Measurements from ENCODE around the gene NTRK1. TPM values are rescaled to one million over a fixed set of nuclear protein-coding genes. Genes with fewer than 3 reads are reported as not detected.

NTRK1 gene
- total and polyA plus RNA-seq, 2 of the 13 experiments (the other 11 are each of a cell fraction or from before 2014, with no cell fraction given), result not detected

DNA sequence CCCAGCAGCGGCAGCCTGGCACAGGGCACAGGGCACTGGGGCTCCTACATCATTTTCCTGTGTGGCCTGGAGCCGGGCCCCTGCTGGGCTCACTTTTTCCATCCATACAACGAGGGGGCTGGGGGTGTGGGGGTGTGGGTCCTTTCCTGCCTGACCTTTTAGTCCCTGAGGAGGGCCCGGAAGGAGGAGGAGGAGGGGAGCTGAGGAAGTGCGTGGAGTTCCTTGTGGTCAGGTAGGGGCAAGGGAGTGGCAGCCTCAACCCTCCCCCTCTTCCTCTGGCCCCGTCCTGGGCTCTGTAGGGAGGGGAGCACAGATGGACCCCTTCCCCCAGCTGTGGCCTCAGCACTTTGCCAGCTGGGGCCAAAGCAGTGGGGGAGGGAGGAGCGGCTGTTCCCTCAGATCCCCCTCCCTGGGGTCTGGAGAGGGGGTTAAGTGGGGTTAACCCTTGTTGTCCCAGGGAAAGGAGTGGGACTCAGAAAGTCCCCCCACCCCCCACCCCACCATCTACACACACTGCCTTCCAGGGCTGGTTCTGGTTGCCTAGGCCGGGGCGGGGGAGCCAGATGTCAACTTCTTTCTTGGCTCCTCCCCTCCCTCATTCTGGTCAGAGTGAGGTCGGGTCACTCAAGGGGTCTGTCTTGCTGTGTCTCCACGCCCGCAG, 5.7 kb downstream of the NTRK1 start:
- TF ChIP-seq SAP130 (CRISPR knock-in tag; IDR thresholded peaks at IDR 0.05; ENCODE audit: low read depth) (no peak), ZNF484 (CRISPR knock-in tag; IDR thresholded peaks at IDR 0.05; ENCODE audit: borderline replicate concordance, low read depth) (no peak), ZBTB1 (CRISPR knock-in tag; IDR thresholded peaks at IDR 0.05; ENCODE audit: borderline replicate concordance) (no peak), ZNF768 (CRISPR knock-in tag; IDR thresholded peaks at IDR 0.05) (peak; percentile 0; the same call in 1 of the 2 replicates), HOXA7 (CRISPR knock-in tag; IDR thresholded peaks at IDR 0.05) (no peak)
- no peaks in the 10 kb centered on the region for H4K20me1 ChIP-seq (ENCODE audit: insufficient read depth, low read length)
- no peak overlapping the region for H3K27ac ChIP-seq (ENCODE audit: extremely low read length, insufficient read depth, low read length)
- ChIA-PET CTCF (ENCODE audit: low intra/inter-chr PET ratio, low total read pairs) (no interaction called here), POLR2A (no interaction called here)
- ATAC-seq (no peak), DNase-seq (ENCODE audit: low spot score) (no peak), FAIRE-seq (no peak)
- no peaks in the 10 kb centered on the region for H3K79me2 ChIP-seq (ENCODE audit: insufficient read depth, low read length)
- H3K27me3 ChIP-seq (ENCODE audit: control insufficient read depth in 1 of 2, insufficient read depth in 2 of 2, low read length in 2 of 2), result peaks cover 11 to 70% of the 10 kb centered on the region in 2 experiments
- H3K4me1 ChIP-seq (ENCODE audit: insufficient read depth, low read length), result no peaks in the 10 kb centered on the region
- H3K9me3 ChIP-seq (ENCODE audit: low read length), result no peaks in the 10 kb centered on the region
- H3K4me2 ChIP-seq (ENCODE audit: low read depth, low read length), result no peak overlapping the region
- no peaks in the 10 kb centered on the region for H3K36me3 ChIP-seq (replicated peaks in 1 of 2; ENCODE audit: control insufficient read depth in 1 of 2, insufficient read depth in 2 of 2, low read length in 2 of 2)
- no TSS peak for BruUV-seq (replicated peaks)
- H3K4me3 ChIP-seq (replicated peaks in 1 of 3; ENCODE audit: insufficient read depth in 1 of 3, low read depth in 2 of 3, low read length in 3 of 3), result no peak overlapping the region
- no peak overlapping the region for H2AFZ ChIP-seq (ENCODE audit: low read length)
- in situ Hi-C loops (cut with HindIII; ENCODE audit: extremely low pct_ligation_motif_present, low pct_unique_long_range_greater_than_20kb), result loop anchor here (10.0 kb wide), 1 partner anchor 172 kb away; no protein-coding TSS in a partner anchor
- intact Hi-C loops (cut with micrococcal nuclease; ENCODE audit: unreplicated experiment), result loop anchor here (10.0 kb wide), 1 partner anchor 72 kb away; no protein-coding TSS in a partner anchor
- no peak overlapping the region for H3K9ac ChIP-seq (ENCODE audit: insufficient read depth, low read depth, low read length)
- WGBS (ENCODE audit: low lambda C conversion rate), result 9% methylated on average over 5 of the region's 12 CpGs

- intact Hi-C loops (cut with micrococcal nuclease; ENCODE audit: unreplicated experiment) (loop anchor here (10.0 kb wide), 1 partner anchor 74 kb away; no protein-coding TSS in a partner anchor), in situ Hi-C loops (cut with HindIII; ENCODE audit: extremely low pct_ligation_motif_present, low pct_unique_long_range_greater_than_20kb) (loop anchor here (10.0 kb wide), 1 partner anchor 174 kb away; no protein-coding TSS in a partner anchor)
- no TSS peak for BruUV-seq (replicated peaks)
- no peak for FAIRE-seq
- ChIA-PET CTCF (ENCODE audit: low intra/inter-chr PET ratio, low total read pairs) (no interaction called here), POLR2A (no interaction called here)
- ATAC-seq, result peak; percentile 39; the same call in 2 of the 3 replicates
- H3K9ac ChIP-seq (ENCODE audit: insufficient read depth, low read depth, low read length), result no peak overlapping the region
- 35% methylated on average over 6 of the region's 13 CpGs for WGBS (ENCODE audit: low lambda C conversion rate)
- no peak for DNase-seq (ENCODE audit: low spot score)
- H3K27ac ChIP-seq (ENCODE audit: extremely low read length, insufficient read depth, low read length), result no peak overlapping the region
- H3K27me3 ChIP-seq (ENCODE audit: control insufficient read depth in 1 of 2, insufficient read depth in 2 of 2, low read length in 2 of 2), result peaks cover 5 to 56% of the 10 kb centered on the region in 2 experiments; a peak in 4 of 5 replicates
- H4K20me1 ChIP-seq (ENCODE audit: insufficient read depth, low read length), result no peaks in the 10 kb centered on the region
- H3K4me2 ChIP-seq (ENCODE audit: low read depth, low read length), result no peak overlapping the region
- H3K79me2 ChIP-seq (ENCODE audit: insufficient read depth, low read length), result no peaks in the 10 kb centered on the region
- no peaks in the 10 kb centered on the region for H3K36me3 ChIP-seq (replicated peaks in 1 of 2; ENCODE audit: control insufficient read depth in 1 of 2, insufficient read depth in 2 of 2, low read length in 2 of 2)
- no peaks in the 10 kb centered on the region for H3K4me1 ChIP-seq (ENCODE audit: insufficient read depth, low read length)
- H3K4me3 ChIP-seq (replicated peaks in 1 of 3; ENCODE audit: insufficient read depth in 1 of 3, low read depth in 2 of 3, low read length in 3 of 3), result no peak overlapping the region
- H2AFZ ChIP-seq (ENCODE audit: low read length), result no peak overlapping the region
- TF ChIP-seq STAG1 (CRISPR knock-in tag; IDR thresholded peaks at IDR 0.05) (peak; percentile 16; the same call in 1 of the 2 replicates), PCBP2 (optimal IDR thresholded peaks at IDR 0.05; ENCODE audit: low read depth, low read length, poor library complexity, severe bottlenecking) (no peak), ATF4 (CRISPR knock-in tag; IDR thresholded peaks at IDR 0.05) (no peak), HNRNPLL (IDR thresholded peaks at IDR 0.05; ENCODE audit: low read depth, low read length, poor library complexity, severe bottlenecking) (no peak), SCMH1 (CRISPR knock-in tag; IDR thresholded peaks at IDR 0.05; ENCODE audit: borderline replicate concordance) (no peak), RORA (CRISPR knock-in tag; IDR thresholded peaks at IDR 0.05) (no peak), NAIF1 (CRISPR knock-in tag; IDR thresholded peaks at IDR 0.05; ENCODE audit: borderline replicate concordance) (no peak), ZMYM4 (CRISPR knock-in tag; IDR thresholded peaks at IDR 0.05) (no peak)
- TF ChIP-seq, protein P1, sequence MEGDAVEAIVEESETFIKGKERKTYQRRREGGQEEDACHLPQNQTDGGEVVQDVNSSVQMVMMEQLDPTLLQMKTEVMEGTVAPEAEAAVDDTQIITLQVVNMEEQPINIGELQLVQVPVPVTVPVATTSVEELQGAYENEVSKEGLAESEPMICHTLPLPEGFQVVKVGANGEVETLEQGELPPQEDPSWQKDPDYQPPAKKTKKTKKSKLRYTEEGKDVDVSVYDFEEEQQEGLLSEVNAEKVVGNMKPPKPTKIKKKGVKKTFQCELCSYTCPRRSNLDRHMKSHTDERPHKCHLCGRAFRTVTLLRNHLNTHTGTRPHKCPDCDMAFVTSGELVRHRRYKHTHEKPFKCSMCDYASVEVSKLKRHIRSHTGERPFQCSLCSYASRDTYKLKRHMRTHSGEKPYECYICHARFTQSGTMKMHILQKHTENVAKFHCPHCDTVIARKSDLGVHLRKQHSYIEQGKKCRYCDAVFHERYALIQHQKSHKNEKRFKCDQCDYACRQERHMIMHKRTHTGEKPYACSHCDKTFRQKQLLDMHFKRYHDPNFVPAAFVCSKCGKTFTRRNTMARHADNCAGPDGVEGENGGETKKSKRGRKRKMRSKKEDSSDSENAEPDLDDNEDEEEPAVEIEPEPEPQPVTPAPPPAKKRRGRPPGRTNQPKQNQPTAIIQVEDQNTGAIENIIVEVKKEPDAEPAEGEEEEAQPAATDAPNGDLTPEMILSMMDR (CRISPR knock-in tag; IDR thresholded peaks at IDR 0.05), result peak; percentile 35
- H3K9me3 ChIP-seq (ENCODE audit: low read length), result no peaks in the 10 kb centered on the region
Observed at GRCh38 chr1:156868341-156868740, 7.7 kb downstream of the NTRK1 start.

Data from HepG2 (cell line).